HCT116 (cell line): ENCODE data around the gene TMEM120A. TPM values are rescaled to one million over a fixed set of nuclear protein-coding genes. Genes with fewer than 3 reads are reported as not detected.
A peak's percentile ranks its signal among the peaks of the same experiment; 100 is the strongest.

Experiments used
- ATAC-seq: fragments of 200-7000 bp; cut with Tn5 transposase; 2 replicates; pipeline ENCODE4 v1.9.1; 2020; ENCODE audit warnings: mild to moderate bottlenecking, moderate library complexity
- BruUV-seq: library from RNA; stranded (reverse); fragments of 400-500 nt; replicated peaks from 2 replicates; lab custom pipeline; 2021; lab: Mats Ljungman, UMichigan
- CTCF ChIA-PET: fragments of 300-600 bp; sonication (Branson Sonifier 250); formaldehyde crosslinking; loops from one replicate; lab custom pipeline; 2021; ENCODE audit warnings: antibody characterized with exemption; lab: Charles Lee
- POLR2A ChIA-PET: fragments of 300-600, 350-600 bp; sonication (Branson Sonifier 250); formaldehyde crosslinking; loops from one replicate; lab custom pipeline; 2021; ENCODE audit warnings: antibody characterized with exemption; lab: Charles Lee
- RAD21 ChIA-PET, 2 experiments: fragments of 300-600 bp; sonication (Branson Sonifier 250); formaldehyde crosslinking; loops; one replicate each; lab custom pipeline; 2023; ENCODE audit warnings: low total read pairs in 2 of 2; ENCODE audit not compliant: uncharacterized antibody in 2 of 2, unreplicated experiment in 2 of 2, low non-redundant PET in 1 of 2; lab: Charles Lee
- DNase-seq: peaks from one replicate; pipeline ENCODE4 v3.0.0-alpha.2; 2010; ENCODE audit warnings: low read depth, low spot score
- H2AFZ ChIP-seq: fragments of 200-600 bp; shearing (Covaris generic), sonication (generic); 2 replicates; pipeline ENCODE4 v1.6.1; 2017; ENCODE audit warnings: low read depth, mixed run types, mixed read lengths, antibody characterized with exemption, low read length; ENCODE audit not compliant: poor library complexity, severe bottlenecking
- H3K27ac ChIP-seq: 2 replicates; pipeline ENCODE4 v1.5.1; 2012; ENCODE audit warnings: low read depth, low read length
- H3K27me3 ChIP-seq: fragments of 200-600 bp; sonication (generic); 2 replicates; pipeline ENCODE4 v1.6.1; 2016; ENCODE audit warnings: mixed run types, low read length, mixed read lengths; ENCODE audit not compliant: insufficient read depth
- H3K36me3 ChIP-seq, 2 experiments: fragments of 200-500 bp in 1 of 2; fragments of 200-600 bp in 1 of 2; sonication (Bioruptor generic) in 1 of 2; sonication (generic) in 1 of 2; 2 replicates each; pipeline versions ENCODE4 v1.5.1 to v1.6.1; 2014 to 2016; ENCODE audit warnings: low read length in 2 of 2, inconsistent platforms in 1 of 2, mixed read lengths in 1 of 2, mixed run types in 1 of 2; ENCODE audit not compliant: insufficient read depth in 2 of 2, control insufficient read depth in 1 of 2
- H3K4me1 ChIP-seq, 2 experiments: fragments of 200-600 bp in 1 of 2; sonication (generic) in 1 of 2; 2 replicates each; pipeline versions ENCODE4 v1.5.1 to v1.6.1; 2012 to 2017; ENCODE audit warnings: low read length in 2 of 2, inconsistent platforms in 1 of 2, mild to moderate bottlenecking in 1 of 2, mixed read lengths in 1 of 2, mixed run types in 1 of 2, moderate library complexity in 1 of 2; ENCODE audit not compliant: insufficient read depth in 2 of 2, control insufficient read depth in 1 of 2
- H3K4me2 ChIP-seq: fragments of 200-600 bp; sonication (generic); 2 replicates; pipeline ENCODE4 v1.6.1; 2017; ENCODE audit warnings: mixed run types, low read length, mixed read lengths
- H3K4me3 ChIP-seq, 2 experiments: fragments of 200-600 bp in 1 of 2; sonication (generic) in 1 of 2; replicated peaks in 1 of 2; 2 replicates each; pipeline ENCODE4 v1.5.1; 2011 to 2016; ENCODE audit warnings: low read length in 2 of 2, control low read depth in 1 of 2, low read depth in 1 of 2, mild to moderate bottlenecking in 1 of 2, mixed read lengths in 1 of 2, mixed run types in 1 of 2
- H3K79me2 ChIP-seq: fragments of 200-600 bp; sonication (generic); 2 replicates; pipeline ENCODE4 v1.6.1; 2017; ENCODE audit warnings: mild to moderate bottlenecking, mixed run types, low read length, moderate library complexity, mixed read lengths; ENCODE audit not compliant: insufficient read depth
- H3K9ac ChIP-seq: fragments of 200-600 bp; sonication (generic); 2 replicates; pipeline ENCODE4 v1.6.1; 2016; ENCODE audit warnings: low read length, mixed read lengths
- H3K9me2 ChIP-seq: fragments of 200-600 bp; sonication (generic), shearing (Covaris generic); 2 replicates; pipeline ENCODE4 v1.6.1; 2017; ENCODE audit warnings: mixed run types, mild to moderate bottlenecking, moderate library complexity; ENCODE audit not compliant: insufficient read depth
- H3K9me3 ChIP-seq, 2 experiments: fragments of 200-500 bp in 1 of 2; fragments of 200-600 bp in 1 of 2; sonication (Bioruptor generic) in 1 of 2; sonication (generic) in 1 of 2; 2 replicates each; pipeline ENCODE4 v1.6.1; 2014 to 2017; ENCODE audit warnings: low read length in 2 of 2, mixed read lengths in 2 of 2, inconsistent platforms in 1 of 2, low read depth in 1 of 2, mild to moderate bottlenecking in 1 of 2, mixed run types in 1 of 2, moderate library complexity in 1 of 2; ENCODE audit not compliant: control insufficient read depth in 1 of 2, insufficient read depth in 1 of 2
- H4K20me1 ChIP-seq: fragments of 200-600 bp; sonication (generic), shearing (Covaris generic); 2 replicates; pipeline ENCODE4 v1.6.1; 2017; ENCODE audit warnings: mixed run types, mild to moderate bottlenecking, moderate library complexity; ENCODE audit not compliant: insufficient read depth
- ATF3 ChIP-seq: IDR thresholded peaks from 2 replicates; pipeline ENCODE4 v1.6.1; 2012
- EGR1 ChIP-seq: IDR thresholded peaks from 2 replicates; pipeline ENCODE4 v1.6.1; 2012; ENCODE audit warnings: low read depth
- JUND ChIP-seq: IDR thresholded peaks from 2 replicates; pipeline ENCODE4 v1.6.1; 2012
- REST ChIP-seq: IDR thresholded peaks from 2 replicates; pipeline ENCODE4 v1.6.1; 2012; ENCODE audit warnings: low read depth
- SP1 ChIP-seq: IDR thresholded peaks from 2 replicates; pipeline ENCODE4 v1.6.1; 2012; ENCODE audit warnings: low read depth
- YY1 ChIP-seq: IDR thresholded peaks from 2 replicates; pipeline ENCODE4 v1.6.1; 2011; ENCODE audit warnings: low read length, low read depth, moderate library complexity, mild to moderate bottlenecking; ENCODE audit not compliant: insufficient replicate concordance; ENCODE audit errors: extremely low read depth
- intact Hi-C: fragments of 100-400 bp; cut with micrococcal nuclease; formaldehyde crosslinking; loops from 2 replicates; pipeline ENCODE4 v1.10.0; 2022
- total RNA-seq: library from RNA; stranded (reverse); gene quantifications from one replicate; pipeline ENCODE4 v1.2.1, GENCODE V29; 2021; ENCODE audit not compliant: unreplicated experiment

The TMEM120A gene
- total RNA-seq, 1 experiment from 2014 or later: 25.9 TPM

DNA sequence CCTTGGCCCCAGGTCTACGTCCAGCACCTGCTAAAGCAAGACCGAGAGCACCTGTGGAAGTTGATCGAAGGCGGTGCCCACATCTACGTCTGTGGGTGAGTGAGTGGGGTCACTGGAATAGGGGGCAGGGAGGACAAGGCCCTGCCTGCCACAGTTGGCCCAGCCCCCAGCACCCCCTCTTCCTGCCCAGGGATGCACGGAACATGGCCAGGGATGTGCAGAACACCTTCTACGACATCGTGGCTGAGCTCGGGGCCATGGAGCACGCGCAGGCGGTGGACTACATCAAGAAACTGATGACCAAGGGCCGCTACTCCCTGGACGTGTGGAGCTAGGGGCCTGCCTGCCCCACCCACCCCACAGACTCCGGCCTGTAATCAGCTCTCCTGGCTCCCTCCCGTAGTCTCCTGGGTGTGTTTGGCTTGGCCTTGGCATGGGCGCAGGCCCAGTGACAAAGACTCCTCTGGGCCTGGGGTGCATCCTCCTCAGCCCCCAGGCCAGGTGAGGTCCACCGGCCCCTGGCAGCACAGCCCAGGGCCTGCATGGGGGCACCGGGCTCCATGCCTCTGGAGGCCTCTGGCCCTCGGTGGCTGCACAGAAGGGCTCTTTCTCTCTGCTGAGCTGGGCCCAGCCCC lies 8.1 kb downstream of the TMEM120A start:
- intact Hi-C loops: no loop called here
- Histone ChIP-seq H3K79me2 (no peaks in the 10 kb centered on the region), H3K27me3 (no peaks in the 10 kb centered on the region), H3K4me2 (no peak overlapping the region), H3K27ac (no peak overlapping the region), H2AFZ (no peak overlapping the region), H3K4me3 (no peak overlapping the region), H3K9ac (no peak overlapping the region), H3K9me2 (no peaks in the 10 kb centered on the region), H3K9me3 (no peaks in the 10 kb centered on the region), H3K36me3 (peaks cover 0 to 14% of the 10 kb centered on the region in 2 experiments; a peak in 2 of 4 replicates), H4K20me1 (no peaks in the 10 kb centered on the region), H3K4me1 (peaks cover 12 to 31% of the 10 kb centered on the region in 2 experiments)
- ChIA-PET POLR2A (no interaction called here), CTCF (no interaction called here), RAD21 (no interaction called here)
- ATAC-seq: no peak
- DNase-seq: no peak
- BruUV-seq: TSS peak; percentile 51
- TF ChIP-seq JUND (no peak), YY1 (no peak), REST (no peak), SP1 (no peak), EGR1 (no peak), ATF3 (no peak)
